ENCODE measurements around the gene TNFSF8.

The TNFSF8 gene

GRCh38 chr9:114880291-114880745 is 50.1 kb downstream of the TNFSF8 start:
- DNase-seq (ENCODE audit: extremely low read depth in 1 of 2, low read depth in 1 of 2): no peak

- DNase-seq (ENCODE audit: extremely low read depth in 1 of 2, low read depth in 1 of 2): no peak
Observed at GRCh38 chr9:114878879-114879564, 51.4 kb downstream of the TNFSF8 start.

- no peak for DNase-seq (ENCODE audit: extremely low read depth in 1 of 2, low read depth in 1 of 2)
Observed at GRCh38 chr9:114869845-114870244, 60.5 kb downstream of the TNFSF8 start.

- DNase-seq (ENCODE audit: extremely low read depth in 1 of 2, low read depth in 1 of 2): no peak
Observed at GRCh38 chr9:114869378-114869777, 61.0 kb downstream of the TNFSF8 start.

- DNase-seq (ENCODE audit: extremely low read depth in 1 of 2, low read depth in 1 of 2): no peak
Observed at GRCh38 chr9:114867327-114867726, 63.1 kb downstream of the TNFSF8 start.

GRCh38 chr9:114864471-114864870 is 65.9 kb downstream of the TNFSF8 start:
- DNase-seq (ENCODE audit: extremely low read depth in 1 of 2, low read depth in 1 of 2): no peak

- DNase-seq (ENCODE audit: extremely low read depth in 1 of 2, low read depth in 1 of 2): no peak
Observed at GRCh38 chr9:114861922-114862605, 68.3 kb downstream of the TNFSF8 start.

- no peak for DNase-seq (ENCODE audit: extremely low read depth in 1 of 2, low read depth in 1 of 2)
Observed at GRCh38 chr9:114861273-114861672, 69.1 kb downstream of the TNFSF8 start.

- no peak for DNase-seq (ENCODE audit: extremely low read depth in 1 of 2, low read depth in 1 of 2)
Observed at GRCh38 chr9:114860187-114860586, 70.2 kb downstream of the TNFSF8 start.

GRCh38 chr9:114856942-114857315 is 73.5 kb downstream of the TNFSF8 start:
- DNase-seq (ENCODE audit: extremely low read depth in 1 of 2, low read depth in 1 of 2): no peak

- DNase-seq (ENCODE audit: extremely low read depth in 1 of 2, low read depth in 1 of 2): no peak
Observed at GRCh38 chr9:114856215-114856941, 74.0 kb downstream of the TNFSF8 start.

- DNase-seq (ENCODE audit: extremely low read depth in 1 of 2, low read depth in 1 of 2): no peak
Observed at GRCh38 chr9:114855488-114855887, 74.9 kb downstream of the TNFSF8 start.

GRCh38 chr9:114854736-114855355 is 75.5 kb downstream of the TNFSF8 start:
- DNase-seq (ENCODE audit: extremely low read depth in 1 of 2, low read depth in 1 of 2): no peak

- DNase-seq (ENCODE audit: extremely low read depth in 1 of 2, low read depth in 1 of 2): no peak
Observed at GRCh38 chr9:114853071-114853855, 77.1 kb downstream of the TNFSF8 start.

GRCh38 chr9:114852050-114852594 is 78.3 kb downstream of the TNFSF8 start:
- no peak for DNase-seq (ENCODE audit: extremely low read depth in 1 of 2, low read depth in 1 of 2)

GRCh38 chr9:114851306-114851705 is 79.1 kb downstream of the TNFSF8 start:
- no peak for DNase-seq (ENCODE audit: extremely low read depth in 1 of 2, low read depth in 1 of 2)

Data from activated CD8-positive, alpha-beta memory T cell treated with anti-CD3 and anti-CD28 coated beads for 1 hour (primary cell).